HG03196 (cell line): ENCODE results near the gene KRTAP10-3.

Experiments
- ATAC-seq: cut with Tn5 transposase; IDR thresholded peaks from one replicate; pipeline ENCODE4 v1.9.1; 2021; ENCODE audit not compliant: unreplicated experiment

KRTAP10-3 gene

GRCh38 chr21:44520326-44521300 lies 38.0 kb downstream of the KRTAP10-3 start:
- no peak for ATAC-seq

GRCh38 chr21:44519346-44520325 lies 39.0 kb downstream of the KRTAP10-3 start:
- ATAC-seq, result no peak

GRCh38 chr21:44518686-44519085 lies 39.9 kb downstream of the KRTAP10-3 start:
- no peak for ATAC-seq

- no peak for ATAC-seq
These were observed 41.3 kb downstream of the KRTAP10-3 start for GRCh38 chr21:44517175-44517899.

GRCh38 chr21:44516828-44517174 lies 41.8 kb downstream of the KRTAP10-3 start:
- ATAC-seq, result no peak

- ATAC-seq, result no peak
These were observed 42.3 kb downstream of the KRTAP10-3 start for GRCh38 chr21:44516342-44516741.

- no peak for ATAC-seq
These were observed 43.0 kb downstream of the KRTAP10-3 start for GRCh38 chr21:44515359-44516165.

- no peak for ATAC-seq
These were observed 43.7 kb downstream of the KRTAP10-3 start for GRCh38 chr21:44514746-44515358.

- no peak for ATAC-seq
These were observed 44.4 kb downstream of the KRTAP10-3 start for GRCh38 chr21:44514218-44514520.

GRCh38 chr21:44513389-44514217 lies 45.0 kb downstream of the KRTAP10-3 start:
- ATAC-seq, result no peak

- ATAC-seq, result no peak
These were observed 45.9 kb downstream of the KRTAP10-3 start for GRCh38 chr21:44512496-44513388.

GRCh38 chr21:44511938-44512275 lies 46.7 kb downstream of the KRTAP10-3 start:
- ATAC-seq, result no peak

GRCh38 chr21:44511219-44511937 lies 47.2 kb downstream of the KRTAP10-3 start:
- no peak for ATAC-seq

- ATAC-seq, result no peak
These were observed 47.9 kb downstream of the KRTAP10-3 start for GRCh38 chr21:44510508-44511218.

- ATAC-seq, result no peak
These were observed 48.5 kb downstream of the KRTAP10-3 start for GRCh38 chr21:44510109-44510507.

GRCh38 chr21:44509539-44509938 lies 49.1 kb downstream of the KRTAP10-3 start:
- ATAC-seq, result no peak
